Transverse colon (tissue), 4 donors: Measurements from ENCODE around the gene FAM43B.

Experiments
- POLR2A ChIP-seq: fragments of 450-650 bp; IDR thresholded peaks from one replicate; pipeline ENCODE4 v1.6.1; 2016; ENCODE audit warnings: antibody characterized with exemption, mild to moderate bottlenecking, moderate library complexity
- POLR2AphosphoS5 ChIP-seq, 3 donors: sonication (generic); formaldehyde crosslinking; IDR thresholded peaks; one replicate each; pipeline ENCODE4 v1.6.1; 2016; ENCODE audit warnings: antibody characterized with exemption in 3 of 3
- TF ChIP-seq, protein P1 (sequence below), 5 experiments: fragments of 200-600 bp in 3 of 5; fragments of 450-650 bp in 2 of 5; sonication (generic) in 3 of 5; IDR thresholded peaks; 1 replicate in 2 of 5; 2 replicates in 3 of 5; pipeline ENCODE4 v1.5.1; 2016 to 2017; ENCODE audit warnings: antibody characterized with exemption in 5 of 5, inconsistent platforms in 3 of 5, mild to moderate bottlenecking in 2 of 5, moderate library complexity in 1 of 5

DNA sequence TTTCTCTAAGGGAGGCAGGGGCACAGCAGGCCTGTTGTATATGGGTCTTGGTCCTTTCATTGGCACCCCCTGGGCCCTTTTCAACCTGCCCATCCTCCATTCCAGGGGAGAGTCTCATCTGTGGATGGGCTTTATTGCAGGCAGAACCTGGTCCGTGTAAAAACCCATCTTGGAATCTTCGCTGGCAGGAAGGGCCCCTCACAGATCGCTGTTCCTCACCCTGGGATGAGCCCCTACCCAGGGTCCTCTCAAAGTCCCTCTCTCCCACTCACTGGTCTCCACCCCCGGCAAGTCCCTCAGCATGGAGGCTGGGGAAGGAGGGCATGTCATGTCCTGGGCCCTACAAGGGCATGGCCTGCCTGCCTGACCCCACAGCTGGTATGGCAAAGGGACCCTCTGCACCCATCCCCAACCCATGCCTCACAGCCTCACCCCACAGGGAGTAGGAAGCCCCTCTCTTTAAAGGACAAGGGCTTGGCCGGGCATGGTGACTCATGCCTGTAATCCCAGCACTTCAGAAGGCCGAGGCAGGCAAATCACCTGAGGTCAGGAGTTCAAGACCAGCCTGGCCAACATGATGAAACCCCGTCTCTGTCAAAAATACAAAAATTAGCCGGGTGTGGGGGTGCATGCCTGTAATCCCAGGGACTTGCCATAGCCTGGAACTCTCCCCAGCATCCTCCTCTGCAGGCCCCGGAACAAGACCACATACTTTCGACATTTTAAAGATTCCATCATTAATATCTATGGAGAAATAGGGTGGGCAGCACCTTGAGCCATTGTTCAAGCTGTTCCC, 23.4 kb downstream of the FAM43B start:
- TF ChIP-seq, protein P1, sequence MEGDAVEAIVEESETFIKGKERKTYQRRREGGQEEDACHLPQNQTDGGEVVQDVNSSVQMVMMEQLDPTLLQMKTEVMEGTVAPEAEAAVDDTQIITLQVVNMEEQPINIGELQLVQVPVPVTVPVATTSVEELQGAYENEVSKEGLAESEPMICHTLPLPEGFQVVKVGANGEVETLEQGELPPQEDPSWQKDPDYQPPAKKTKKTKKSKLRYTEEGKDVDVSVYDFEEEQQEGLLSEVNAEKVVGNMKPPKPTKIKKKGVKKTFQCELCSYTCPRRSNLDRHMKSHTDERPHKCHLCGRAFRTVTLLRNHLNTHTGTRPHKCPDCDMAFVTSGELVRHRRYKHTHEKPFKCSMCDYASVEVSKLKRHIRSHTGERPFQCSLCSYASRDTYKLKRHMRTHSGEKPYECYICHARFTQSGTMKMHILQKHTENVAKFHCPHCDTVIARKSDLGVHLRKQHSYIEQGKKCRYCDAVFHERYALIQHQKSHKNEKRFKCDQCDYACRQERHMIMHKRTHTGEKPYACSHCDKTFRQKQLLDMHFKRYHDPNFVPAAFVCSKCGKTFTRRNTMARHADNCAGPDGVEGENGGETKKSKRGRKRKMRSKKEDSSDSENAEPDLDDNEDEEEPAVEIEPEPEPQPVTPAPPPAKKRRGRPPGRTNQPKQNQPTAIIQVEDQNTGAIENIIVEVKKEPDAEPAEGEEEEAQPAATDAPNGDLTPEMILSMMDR (IDR thresholded peaks at IDR 0.05): no peak
- TF ChIP-seq POLR2A: no peak
- TF ChIP-seq POLR2AphosphoS5 (IDR thresholded peaks at IDR 0.05): no peak
